GM18499 (cell line): Measurements from ENCODE around the gene MUC20.

ENCODE experiments used
- ATAC-seq: cut with Tn5 transposase; IDR thresholded peaks from one replicate; pipeline ENCODE4 v1.9.1; 2021; ENCODE audit warnings: moderate number of reproducible peaks; ENCODE audit not compliant: insufficient read depth, unreplicated experiment

Gene MUC20

DNA sequence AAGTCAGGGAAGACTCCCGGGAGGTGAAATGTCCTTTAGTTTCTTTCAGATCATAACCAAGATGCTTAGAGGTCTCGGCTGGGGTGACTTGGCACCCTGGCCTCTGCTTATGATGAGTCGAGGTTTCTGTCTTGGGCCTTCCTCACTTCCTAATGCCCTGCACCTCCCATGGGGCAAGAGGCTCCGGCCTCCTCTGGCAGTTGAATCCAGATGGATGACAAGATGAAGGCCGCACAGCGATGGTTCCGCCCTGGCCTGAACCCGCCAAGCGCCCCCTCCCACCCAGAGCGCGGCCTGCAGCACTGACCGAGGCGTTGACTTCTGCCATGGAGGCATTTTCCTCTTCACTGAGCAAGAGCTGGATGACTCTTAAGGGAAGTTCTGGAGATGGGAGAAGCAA is 31.3 kb downstream of the MUC20 start:
- no peak for ATAC-seq

- ATAC-seq, result no peak
Observed at GRCh38 chr3:195752546-195753331, 32.0 kb downstream of the MUC20 start.

- no peak for ATAC-seq
Observed at GRCh38 chr3:195753581-195753980, 32.8 kb downstream of the MUC20 start.

GRCh38 chr3:195754141-195754540 is 33.4 kb downstream of the MUC20 start:
- ATAC-seq, result no peak

DNA sequence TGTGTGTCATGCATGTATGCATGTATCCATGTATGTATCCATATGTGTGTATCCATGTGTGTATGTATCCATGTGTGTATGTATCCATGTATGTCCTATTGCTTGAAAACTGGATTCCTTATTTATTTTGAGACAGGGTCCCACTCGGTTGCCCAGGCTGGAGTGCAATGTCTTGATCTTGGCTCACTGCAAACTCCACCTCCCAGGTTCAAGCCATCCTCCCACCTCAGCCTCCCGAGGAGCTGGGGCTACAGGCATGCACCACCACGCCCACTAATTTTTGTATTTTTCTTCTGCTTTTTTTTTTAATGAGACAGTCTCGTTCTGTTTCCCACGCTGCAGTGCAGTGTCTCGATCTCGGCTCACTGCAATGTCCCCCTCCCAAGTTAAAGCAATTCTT is 34.1 kb downstream of the MUC20 start:
- ATAC-seq, result no peak

DNA sequence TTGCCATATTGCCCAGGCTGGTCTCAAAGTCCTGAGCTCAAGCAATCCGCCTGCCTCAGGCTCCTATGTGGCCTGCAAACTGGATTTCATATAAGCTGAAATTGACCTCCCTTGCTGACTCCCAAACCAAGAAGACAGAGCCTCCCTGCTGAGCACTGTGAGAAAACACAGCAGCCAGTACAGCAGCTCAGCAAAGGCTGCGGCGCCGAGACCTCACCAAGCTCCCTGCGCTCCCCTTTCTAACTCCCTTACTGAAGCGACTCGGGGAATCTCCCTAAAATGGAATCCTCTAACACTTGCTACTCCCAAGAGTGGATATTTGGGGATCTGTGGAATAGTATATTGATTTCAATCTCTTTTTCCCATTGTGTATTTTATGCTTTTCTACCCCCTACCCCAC is 34.6 kb downstream of the MUC20 start:
- no peak for ATAC-seq

DNA sequence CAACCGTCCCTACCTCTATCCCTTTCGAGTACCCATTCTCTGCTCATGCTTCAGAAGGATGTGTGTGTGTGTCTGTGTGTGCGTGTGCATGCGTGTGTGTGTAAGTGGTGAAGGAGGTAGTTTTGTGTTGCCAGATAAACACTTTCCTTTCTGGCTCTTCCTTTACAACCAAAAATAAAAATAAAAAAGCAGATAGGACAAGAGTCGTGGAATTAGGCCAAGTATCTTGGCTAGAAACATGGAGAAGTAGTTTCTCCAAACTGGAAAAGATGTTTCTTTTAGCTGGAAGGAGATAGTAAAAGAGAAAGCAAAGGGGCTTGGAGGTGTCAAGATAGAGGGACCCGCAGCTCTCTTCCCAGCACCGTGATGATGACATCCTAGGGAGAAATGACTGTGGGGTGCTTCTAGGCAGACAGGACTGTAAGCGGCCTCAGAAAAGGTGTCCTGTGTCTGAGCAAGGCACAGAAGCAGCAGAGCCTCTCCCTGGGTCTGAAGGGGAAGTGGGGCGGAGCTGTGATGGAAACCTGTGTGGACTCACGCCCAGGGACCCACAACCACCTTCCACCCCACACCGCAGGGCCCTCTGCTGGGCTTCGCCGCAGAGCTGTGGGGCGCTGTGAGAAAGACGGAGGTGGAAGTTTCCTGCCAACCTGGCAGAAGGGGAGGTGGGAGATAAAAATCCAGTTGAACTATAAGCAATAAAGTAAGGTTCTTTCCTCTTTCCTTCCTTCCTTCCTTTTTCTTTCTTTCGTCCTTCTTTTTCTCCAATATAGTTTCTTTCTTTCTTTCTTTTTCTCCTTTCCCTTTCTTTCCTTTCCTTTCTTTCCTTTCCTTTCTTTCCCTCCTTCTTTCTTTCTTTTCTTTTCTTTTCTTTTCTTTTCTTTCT is 35.3 kb downstream of the MUC20 start:
- no peak for ATAC-seq

GRCh38 chr3:195757438-195757770 is 36.6 kb downstream of the MUC20 start:
- ATAC-seq, result no peak

- no peak for ATAC-seq
Observed at GRCh38 chr3:195757827-195758226, 37.0 kb downstream of the MUC20 start.

DNA sequence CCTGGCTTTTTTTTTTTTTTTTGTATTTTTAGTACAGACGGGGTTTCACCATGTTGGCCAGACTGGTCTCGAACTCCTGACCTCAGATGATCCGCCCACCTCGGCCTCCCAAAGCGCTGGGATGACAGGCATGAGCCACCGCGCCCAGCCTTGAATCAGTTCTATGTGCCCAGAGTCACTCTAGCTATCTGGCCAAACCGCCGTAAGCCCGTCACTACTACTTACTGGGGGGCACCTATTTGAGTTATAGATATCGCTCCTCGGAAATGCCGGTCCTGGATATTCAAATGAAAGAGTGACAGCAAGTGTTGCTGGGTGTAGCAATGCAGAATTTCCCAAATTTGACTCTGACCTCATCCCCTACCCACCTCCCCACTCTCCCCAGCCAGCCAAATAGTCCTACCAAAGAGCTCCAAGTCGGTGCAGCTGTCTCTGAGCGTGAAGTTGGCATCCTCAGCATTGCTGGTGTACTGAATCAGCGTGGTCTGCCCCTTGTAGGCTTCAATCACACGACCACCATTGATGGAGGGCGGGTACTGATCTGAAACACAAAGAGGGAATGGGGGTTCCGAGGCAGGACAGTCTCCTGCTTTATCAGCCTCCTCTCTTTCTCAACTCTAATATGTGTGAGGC is 38.1 kb downstream of the MUC20 start:
- no peak for ATAC-seq

DNA sequence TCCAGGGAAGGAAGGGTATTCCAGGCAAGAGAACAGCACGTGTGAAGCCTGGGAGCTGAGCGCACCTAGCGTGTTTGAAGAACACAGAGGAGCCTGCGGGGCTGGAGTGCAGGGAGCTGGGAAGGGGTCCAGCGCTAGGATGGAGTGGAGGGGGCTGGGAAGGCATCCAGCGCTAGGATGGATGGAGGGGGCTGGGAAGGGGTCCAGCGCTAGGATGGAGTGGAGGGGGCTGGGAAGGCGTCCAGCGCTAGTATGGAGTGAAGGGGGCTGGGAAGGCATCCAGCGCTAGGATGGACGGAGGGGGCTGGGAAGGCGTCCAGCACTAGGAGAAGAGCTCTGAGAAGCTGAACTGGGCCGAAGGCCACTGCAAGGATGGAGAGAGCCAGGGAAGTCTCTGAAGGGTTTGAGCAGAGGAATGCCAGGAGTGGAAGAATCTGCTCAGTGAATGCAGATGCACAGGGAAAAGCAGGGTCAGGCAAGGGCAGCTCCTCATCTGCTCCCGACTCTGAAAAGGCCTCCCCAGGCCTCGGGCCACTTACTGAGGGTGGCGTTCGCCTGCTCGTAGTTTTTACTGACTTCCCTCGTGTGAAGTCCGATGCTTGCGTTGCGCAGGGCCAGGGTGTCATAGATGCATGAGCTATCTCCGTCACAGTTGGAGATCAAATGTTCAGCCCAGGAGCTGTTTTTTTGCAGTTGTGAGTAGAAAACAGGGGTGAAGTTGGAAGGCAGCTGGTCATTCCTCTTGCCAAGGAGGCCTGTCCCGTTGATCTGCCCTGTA is 39.8 kb downstream of the MUC20 start:
- no peak for ATAC-seq

DNA sequence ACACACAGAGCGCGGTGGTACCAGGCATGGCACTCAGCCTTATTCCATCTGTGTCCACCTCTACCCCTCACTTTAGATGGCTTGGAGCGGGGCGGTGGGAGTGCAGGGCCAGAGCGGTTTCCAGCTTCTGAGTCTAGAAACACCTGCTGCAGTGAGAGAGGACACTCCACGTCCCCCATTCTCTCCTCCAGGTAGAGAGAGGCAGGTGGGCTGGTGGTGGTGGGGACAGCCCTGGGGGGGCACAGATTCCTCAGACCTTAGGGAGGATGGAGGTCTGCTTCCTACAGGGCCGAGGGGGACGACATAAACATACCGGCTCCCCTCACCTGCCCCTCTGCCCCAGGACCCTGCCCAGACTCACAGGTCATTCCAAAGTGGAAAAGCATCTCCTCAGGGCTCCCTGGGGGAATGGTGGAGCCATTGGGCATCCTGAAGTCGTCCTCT is 40.4 kb downstream of the MUC20 start:
- ATAC-seq, result no peak

- no peak for ATAC-seq
Observed at GRCh38 chr3:195761567-195762248, 40.9 kb downstream of the MUC20 start.

DNA sequence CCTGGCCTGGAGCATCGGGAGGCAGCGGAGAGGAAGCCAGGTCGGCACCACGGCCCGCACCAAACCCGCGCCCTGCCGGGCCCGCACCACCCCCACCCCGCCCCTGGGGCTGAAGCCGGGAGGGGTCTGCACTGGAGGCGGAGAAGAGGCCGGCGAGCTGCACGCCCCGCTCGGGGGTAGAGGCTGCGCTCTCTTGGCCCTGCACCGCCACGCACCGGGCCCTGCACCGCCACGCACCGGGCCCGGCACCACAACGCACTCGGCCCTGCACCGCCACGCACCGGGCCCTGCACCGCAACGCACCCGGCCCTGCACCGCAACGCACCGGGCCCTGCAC is 41.4 kb downstream of the MUC20 start:
- ATAC-seq, result no peak

- no peak for ATAC-seq
Observed at GRCh38 chr3:195762611-195763010, 41.8 kb downstream of the MUC20 start.

GRCh38 chr3:195763076-195763830 is 42.5 kb downstream of the MUC20 start:
- ATAC-seq, result no peak

- no peak for ATAC-seq
Observed at GRCh38 chr3:195763843-195764825, 43.4 kb downstream of the MUC20 start.
